Osteocyte (in vitro differentiated cells): Measurements from ENCODE around the gene AHNAK. TPM values are rescaled to one million over a fixed set of nuclear protein-coding genes. Genes with fewer than 3 reads are reported as not detected.
"Not testable (repeated sequence)": the region's sequence is repeated elsewhere in the genome, so short reads cannot be mapped to it uniquely, and the experiment has no call there.

Experiments
- DNase-seq: peaks from one replicate; pipeline ENCODE4 v3.0.0; 2021; ENCODE audit warnings: mixed read lengths; ENCODE audit not compliant: unreplicated experiment; ENCODE audit errors: extremely low spot score
- H3K27ac Mint-ChIP-seq: one replicate; pipeline ENCODE4 v1.8.0; 2021; ENCODE audit warnings: mild to moderate bottlenecking, mixed read lengths; ENCODE audit not compliant: unreplicated experiment
- H3K27me3 Mint-ChIP-seq: one replicate; pipeline ENCODE4 v1.8.0; 2021; ENCODE audit warnings: mixed read lengths; ENCODE audit not compliant: unreplicated experiment
- H3K36me3 Mint-ChIP-seq: one replicate; pipeline ENCODE4 v1.8.0; 2021; ENCODE audit warnings: mixed read lengths; ENCODE audit not compliant: unreplicated experiment
- H3K4me1 Mint-ChIP-seq: one replicate; pipeline ENCODE4 v1.8.0; 2021; ENCODE audit warnings: mixed read lengths; ENCODE audit not compliant: unreplicated experiment
- H3K4me3 Mint-ChIP-seq: one replicate; pipeline ENCODE4 v1.8.0; 2021; ENCODE audit warnings: mild to moderate bottlenecking, moderate library complexity, mixed read lengths; ENCODE audit not compliant: unreplicated experiment
- H3K9me3 Mint-ChIP-seq: one replicate; pipeline ENCODE4 v1.8.0; 2021; ENCODE audit warnings: mixed read lengths; ENCODE audit not compliant: unreplicated experiment
- total RNA-seq: library from RNA; stranded (reverse); gene quantifications from 2 replicates; pipeline ENCODE4 v1.2.1, GENCODE V29; 2021
- TF ChIP-seq, protein P1 (sequence below): fragments of 200-600 bp; sonication (generic); IDR thresholded peaks from 2 replicates; pipeline ENCODE4 v1.5.0; 2021; ENCODE audit warnings: antibody characterized with exemption, mild to moderate bottlenecking, moderate library complexity

Gene AHNAK
- total RNA-seq, 1 donor from 2014 or later = 462 TPM

- no peak for DNase-seq
- Mint-ChIP-seq H3K27me3 (no peaks in the 10 kb centered on the region), H3K36me3 (no peaks in the 10 kb centered on the region), H3K9me3 (no peaks in the 10 kb centered on the region), H3K4me3 (no peak overlapping the region), H3K27ac (peak overlapping the region; percentile 12), H3K4me1 (peaks cover 25% of the 10 kb centered on the region)
- TF ChIP-seq, protein P1, sequence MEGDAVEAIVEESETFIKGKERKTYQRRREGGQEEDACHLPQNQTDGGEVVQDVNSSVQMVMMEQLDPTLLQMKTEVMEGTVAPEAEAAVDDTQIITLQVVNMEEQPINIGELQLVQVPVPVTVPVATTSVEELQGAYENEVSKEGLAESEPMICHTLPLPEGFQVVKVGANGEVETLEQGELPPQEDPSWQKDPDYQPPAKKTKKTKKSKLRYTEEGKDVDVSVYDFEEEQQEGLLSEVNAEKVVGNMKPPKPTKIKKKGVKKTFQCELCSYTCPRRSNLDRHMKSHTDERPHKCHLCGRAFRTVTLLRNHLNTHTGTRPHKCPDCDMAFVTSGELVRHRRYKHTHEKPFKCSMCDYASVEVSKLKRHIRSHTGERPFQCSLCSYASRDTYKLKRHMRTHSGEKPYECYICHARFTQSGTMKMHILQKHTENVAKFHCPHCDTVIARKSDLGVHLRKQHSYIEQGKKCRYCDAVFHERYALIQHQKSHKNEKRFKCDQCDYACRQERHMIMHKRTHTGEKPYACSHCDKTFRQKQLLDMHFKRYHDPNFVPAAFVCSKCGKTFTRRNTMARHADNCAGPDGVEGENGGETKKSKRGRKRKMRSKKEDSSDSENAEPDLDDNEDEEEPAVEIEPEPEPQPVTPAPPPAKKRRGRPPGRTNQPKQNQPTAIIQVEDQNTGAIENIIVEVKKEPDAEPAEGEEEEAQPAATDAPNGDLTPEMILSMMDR = no peak
Measured at GRCh38 chr11:62499944-62500649, 46.5 kb downstream of the AHNAK start.

DNA sequence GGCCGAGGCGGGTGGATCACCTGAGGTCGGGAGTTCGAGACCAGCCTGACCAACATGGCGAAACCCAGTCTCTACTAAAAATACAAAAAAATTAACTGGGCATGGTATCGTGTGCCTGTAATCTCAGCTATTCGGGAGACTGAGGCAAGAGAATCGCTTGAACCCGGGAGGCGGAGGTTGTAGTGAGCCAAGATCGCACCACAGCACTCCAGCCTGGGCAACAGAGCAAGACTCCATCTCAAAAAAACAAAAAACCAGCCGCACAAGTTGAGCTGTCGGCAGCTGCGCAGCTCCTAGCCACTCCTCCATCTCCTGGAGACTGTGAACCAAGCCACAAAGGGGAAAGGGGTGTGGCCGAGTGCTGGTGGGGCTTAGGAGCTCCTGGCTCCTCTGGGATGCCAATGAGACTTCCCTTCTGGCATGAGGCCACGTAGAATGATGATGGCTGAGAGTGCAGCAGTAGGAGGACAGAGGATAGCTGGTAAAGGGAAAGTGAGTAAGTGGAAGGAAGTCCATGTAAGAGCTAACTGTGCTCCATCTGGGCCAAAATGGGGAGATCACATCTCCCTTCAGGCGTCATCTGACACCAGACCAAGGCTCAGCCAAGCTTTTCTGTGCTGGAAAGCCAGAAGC is 47.2 kb downstream of the AHNAK start:
- Mint-ChIP-seq H3K4me1 (peaks cover 20% of the 10 kb centered on the region), H3K27ac (peak overlapping the region; percentile 12)
- H3K9me3 Mint-ChIP-seq, DNase-seq, H3K27me3 Mint-ChIP-seq, H3K36me3 Mint-ChIP-seq, H3K4me3 Mint-ChIP-seq: not testable (repeated sequence)

- TF ChIP-seq, protein P1 = no peak
- Mint-ChIP-seq H3K9me3 (no peaks in the 10 kb centered on the region), H3K4me3 (no peak overlapping the region), H3K36me3 (no peaks in the 10 kb centered on the region), H3K27me3 (no peaks in the 10 kb centered on the region), H3K4me1 (peaks cover 20% of the 10 kb centered on the region), H3K27ac (no peak overlapping the region)
- no peak for DNase-seq
Measured at GRCh38 chr11:62498492-62499286, 47.9 kb downstream of the AHNAK start.

DNA sequence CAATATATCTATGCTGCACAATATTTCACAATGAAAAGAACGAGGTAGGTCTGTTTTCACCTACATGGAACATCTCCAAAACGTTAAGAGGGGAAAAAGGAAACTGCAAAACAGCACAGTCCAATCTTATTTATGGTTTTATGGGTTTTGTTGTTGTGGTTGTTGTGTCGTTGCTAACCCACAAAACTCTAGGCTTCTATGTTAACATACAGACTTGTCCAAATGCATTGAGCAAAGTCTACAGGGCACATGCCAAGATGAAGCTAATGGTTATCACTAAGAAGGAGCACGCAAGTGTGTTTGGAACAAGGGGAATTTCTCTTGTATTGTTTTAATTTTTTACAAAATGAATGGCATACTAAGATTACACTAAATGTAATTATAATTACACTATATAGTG is 48.6 kb downstream of the AHNAK start:
- no peaks in the 10 kb centered on the region for H3K27me3 Mint-ChIP-seq
- H3K4me3 Mint-ChIP-seq = no peak overlapping the region
- no peaks in the 10 kb centered on the region for H3K36me3 Mint-ChIP-seq
- H3K27ac Mint-ChIP-seq = no peak overlapping the region
- TF ChIP-seq, protein P1 = no peak
- DNase-seq = no peak
- H3K9me3 Mint-ChIP-seq = no peaks in the 10 kb centered on the region
- H3K4me1 Mint-ChIP-seq = peaks cover 20% of the 10 kb centered on the region

GRCh38 chr11:62497132-62497801 is 49.3 kb downstream of the AHNAK start:
- peaks cover 20% of the 10 kb centered on the region for H3K4me1 Mint-ChIP-seq

More at GRCh38 chr11:62497132-62497801, 49.3 kb downstream of the AHNAK start:
- TF ChIP-seq, protein P1 = peak; percentile 53
- Mint-ChIP-seq H3K9me3 (no peaks in the 10 kb centered on the region), H3K36me3 (no peaks in the 10 kb centered on the region), H3K4me3 (no peak overlapping the region), H3K27me3 (no peaks in the 10 kb centered on the region), H3K27ac (peak overlapping the region; percentile 63)
- DNase-seq = no peak
